ENCODE measurements around the gene TBC1D1. TPM values are rescaled to one million over a fixed set of nuclear protein-coding genes. Genes with fewer than 3 reads are reported as not detected.
A peak's percentile ranks its signal among the peaks of the same experiment; 100 is the strongest.

TBC1D1 gene
- total RNA-seq, 1 donor, result 101 TPM

DNA sequence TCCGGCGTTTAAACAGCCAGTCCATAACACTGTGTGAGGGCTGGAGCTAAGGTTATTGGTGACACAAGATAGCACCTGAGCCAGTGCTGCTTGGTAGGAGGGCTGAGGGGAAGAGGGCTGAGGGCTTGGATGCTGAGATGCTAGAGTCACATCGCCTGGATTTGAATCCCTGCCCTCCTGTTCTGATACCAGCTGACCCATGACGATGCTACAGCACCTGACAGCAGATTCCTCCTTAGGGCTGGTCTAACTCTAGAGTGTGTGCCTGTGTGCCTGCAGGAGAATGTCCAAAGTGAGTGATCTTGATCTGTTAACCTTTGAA lies 171.9 kb downstream of the TBC1D1 start:
- no peak for DNase-seq (ENCODE audit: low read depth)
- TF ChIP-seq, protein P1, sequence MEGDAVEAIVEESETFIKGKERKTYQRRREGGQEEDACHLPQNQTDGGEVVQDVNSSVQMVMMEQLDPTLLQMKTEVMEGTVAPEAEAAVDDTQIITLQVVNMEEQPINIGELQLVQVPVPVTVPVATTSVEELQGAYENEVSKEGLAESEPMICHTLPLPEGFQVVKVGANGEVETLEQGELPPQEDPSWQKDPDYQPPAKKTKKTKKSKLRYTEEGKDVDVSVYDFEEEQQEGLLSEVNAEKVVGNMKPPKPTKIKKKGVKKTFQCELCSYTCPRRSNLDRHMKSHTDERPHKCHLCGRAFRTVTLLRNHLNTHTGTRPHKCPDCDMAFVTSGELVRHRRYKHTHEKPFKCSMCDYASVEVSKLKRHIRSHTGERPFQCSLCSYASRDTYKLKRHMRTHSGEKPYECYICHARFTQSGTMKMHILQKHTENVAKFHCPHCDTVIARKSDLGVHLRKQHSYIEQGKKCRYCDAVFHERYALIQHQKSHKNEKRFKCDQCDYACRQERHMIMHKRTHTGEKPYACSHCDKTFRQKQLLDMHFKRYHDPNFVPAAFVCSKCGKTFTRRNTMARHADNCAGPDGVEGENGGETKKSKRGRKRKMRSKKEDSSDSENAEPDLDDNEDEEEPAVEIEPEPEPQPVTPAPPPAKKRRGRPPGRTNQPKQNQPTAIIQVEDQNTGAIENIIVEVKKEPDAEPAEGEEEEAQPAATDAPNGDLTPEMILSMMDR (IDR thresholded peaks at IDR 0.05; ENCODE audit: insufficient read depth, low read depth, low read length), result no peak
- no peak overlapping the region for H3K4me3 ChIP-seq (ENCODE audit: low read depth, low read length)

DNA sequence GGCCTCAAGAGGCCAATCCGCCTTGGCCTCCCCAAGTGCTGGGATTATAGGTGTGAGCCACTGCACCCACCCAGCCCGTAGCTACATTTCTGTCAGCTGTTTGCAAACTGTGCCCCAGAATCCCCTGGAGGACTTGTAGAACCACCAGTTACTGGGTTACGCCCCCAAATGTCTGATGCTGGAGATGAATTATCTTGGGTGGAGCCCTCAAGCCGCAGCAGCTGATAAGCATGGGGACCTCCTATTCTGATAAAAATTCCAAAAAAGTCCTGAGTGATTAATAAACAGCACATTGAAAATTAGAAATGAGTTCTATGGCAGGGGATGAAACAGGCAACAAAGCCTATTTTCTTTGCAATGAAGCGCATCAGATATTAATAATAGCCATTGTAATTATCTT lies 174.3 kb downstream of the TBC1D1 start:
- no peak overlapping the region for H3K4me3 ChIP-seq (ENCODE audit: low read depth, low read length)
- DNase-seq (ENCODE audit: low read depth), result no peak
- TF ChIP-seq, protein P1 (IDR thresholded peaks at IDR 0.05; ENCODE audit: insufficient read depth, low read depth, low read length), result no peak

DNA sequence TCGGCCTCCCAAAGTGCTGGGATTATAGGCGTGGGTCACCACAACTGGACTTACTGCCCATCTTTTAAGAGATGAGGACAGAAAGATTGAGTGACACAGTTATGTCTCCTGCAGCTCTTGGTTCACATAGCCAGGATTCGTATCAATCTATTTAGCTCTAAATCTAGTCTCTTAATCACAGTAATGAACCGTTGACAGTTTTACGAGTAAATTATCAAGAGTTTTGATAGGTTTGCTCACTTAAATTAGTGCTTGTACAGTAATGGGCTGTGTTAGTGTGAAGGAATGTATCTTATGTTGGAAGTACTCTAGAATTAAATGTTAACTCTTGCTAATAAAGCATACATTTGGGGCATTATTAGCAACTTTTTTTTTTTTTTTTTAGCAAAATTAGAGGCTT lies 175.0 kb downstream of the TBC1D1 start:
- H3K4me3 ChIP-seq (ENCODE audit: low read depth, low read length), result no peak overlapping the region
- no peak for DNase-seq (ENCODE audit: low read depth)
- TF ChIP-seq, protein P1 (IDR thresholded peaks at IDR 0.05; ENCODE audit: insufficient read depth, low read depth, low read length), result no peak

DNA sequence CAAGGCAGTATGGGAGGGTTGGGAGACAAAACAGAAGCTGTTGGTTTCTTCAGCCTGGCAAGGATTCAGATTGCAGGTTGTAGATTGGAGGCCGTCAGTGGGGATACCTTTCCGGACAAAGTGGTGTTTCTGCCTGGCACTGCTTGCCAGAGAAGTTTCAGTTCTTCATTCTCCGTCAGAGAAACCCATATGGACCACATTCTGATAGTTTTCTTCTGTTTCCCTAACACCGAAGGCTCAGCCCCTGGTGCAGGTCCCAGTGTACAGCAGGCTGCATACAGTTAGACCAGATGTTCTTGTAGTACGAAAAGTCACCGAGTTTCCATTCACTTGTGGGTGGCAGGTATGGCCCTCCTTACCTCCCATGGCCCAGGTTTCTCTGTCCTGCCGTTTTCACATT lies 176.6 kb downstream of the TBC1D1 start:
- DNase-seq (ENCODE audit: low read depth), result no peak
- TF ChIP-seq, protein P1 (IDR thresholded peaks at IDR 0.05; ENCODE audit: insufficient read depth, low read depth, low read length), result no peak
- no peak overlapping the region for H3K4me3 ChIP-seq (ENCODE audit: low read depth, low read length)

DNA sequence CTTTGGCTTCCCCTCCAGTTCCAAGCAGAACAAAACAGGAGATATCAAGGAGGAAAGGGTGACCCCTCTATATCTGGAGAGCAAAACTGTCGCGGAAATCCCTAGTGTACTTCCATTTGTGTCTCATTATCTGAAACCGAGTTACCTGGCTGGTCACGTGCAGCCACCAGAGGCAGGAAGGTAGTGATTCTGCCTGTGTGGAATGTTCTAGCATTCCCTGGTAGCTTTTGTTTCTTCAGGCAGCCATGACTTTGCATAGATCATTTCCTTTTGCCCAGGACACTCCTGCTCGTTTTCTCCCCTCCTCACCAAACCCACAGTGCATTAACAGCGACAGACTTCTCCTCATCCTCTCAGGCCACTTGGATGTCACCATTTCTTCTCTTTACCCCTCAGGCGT lies 177.2 kb downstream of the TBC1D1 start:
- no peak overlapping the region for H3K4me3 ChIP-seq (ENCODE audit: low read depth, low read length)
- DNase-seq (ENCODE audit: low read depth), result no peak
- TF ChIP-seq, protein P1 (IDR thresholded peaks at IDR 0.05; ENCODE audit: insufficient read depth, low read depth, low read length), result no peak

DNA sequence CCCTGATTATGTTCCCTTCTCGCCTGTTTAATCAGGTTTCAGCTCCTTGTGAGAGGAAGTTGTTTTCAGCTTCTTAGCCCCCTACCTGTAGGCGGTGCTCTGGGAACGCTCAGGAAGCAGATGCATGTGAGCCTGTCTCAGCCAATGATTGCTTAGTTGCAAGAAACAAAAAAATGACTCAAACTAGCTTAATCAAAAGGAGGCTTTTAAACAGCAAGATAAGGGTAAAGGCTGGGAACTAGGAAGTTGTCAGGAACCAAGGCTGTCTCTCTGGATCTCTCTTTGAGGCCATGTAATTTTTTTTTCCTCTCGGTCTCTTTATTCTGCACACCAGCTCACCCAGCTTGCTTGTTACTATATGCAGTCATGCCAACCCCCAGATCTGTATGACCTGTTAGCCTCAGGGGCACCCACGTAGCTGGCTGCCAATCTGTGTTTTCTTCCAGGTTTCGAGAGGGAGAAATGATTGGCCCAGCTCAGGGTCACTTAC lies 178.4 kb downstream of the TBC1D1 start:
- H3K4me3 ChIP-seq (ENCODE audit: low read depth, low read length), result no peak overlapping the region
- DNase-seq (ENCODE audit: low read depth), result peak; percentile 94
- TF ChIP-seq, protein P1 (IDR thresholded peaks at IDR 0.05; ENCODE audit: insufficient read depth, low read depth, low read length), result peak; percentile 78

DNA sequence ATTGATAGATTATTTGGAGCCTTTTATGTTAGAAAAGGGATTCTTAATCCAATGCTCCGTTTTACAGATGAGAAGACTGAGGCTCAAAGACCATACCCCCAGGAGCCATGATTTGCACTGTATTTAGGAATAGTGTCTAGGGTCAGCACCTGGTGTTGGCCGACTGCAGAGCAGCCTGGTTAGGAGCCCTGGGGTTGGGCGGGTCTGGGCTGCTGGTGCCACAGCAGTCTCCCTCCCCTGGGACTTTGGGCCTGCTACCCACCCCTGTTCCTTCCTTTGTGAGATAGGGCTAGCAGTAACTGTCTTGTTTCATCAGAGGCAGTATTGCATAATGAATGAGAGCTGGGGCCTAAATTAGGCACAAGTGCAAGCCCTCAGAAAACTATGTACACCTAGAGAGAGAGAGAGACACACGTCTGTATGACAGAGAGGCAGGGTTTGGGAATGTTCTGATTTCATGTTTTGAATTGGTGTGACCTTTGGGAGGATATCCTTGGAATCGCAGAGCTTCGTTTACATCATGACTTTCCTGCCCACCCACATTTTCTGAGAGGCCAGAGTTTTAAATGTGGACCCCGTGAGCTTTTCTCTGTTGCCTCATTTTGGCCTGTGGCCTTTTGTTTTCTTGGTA lies 181.0 kb downstream of the TBC1D1 start:
- DNase-seq (ENCODE audit: low read depth), result peak; percentile 85
- TF ChIP-seq, protein P1 (IDR thresholded peaks at IDR 0.05; ENCODE audit: insufficient read depth, low read depth, low read length), result no peak
- no peak overlapping the region for H3K4me3 ChIP-seq (ENCODE audit: low read depth, low read length)
